ENCODE results near the gene SELE.

SELE gene

DNA sequence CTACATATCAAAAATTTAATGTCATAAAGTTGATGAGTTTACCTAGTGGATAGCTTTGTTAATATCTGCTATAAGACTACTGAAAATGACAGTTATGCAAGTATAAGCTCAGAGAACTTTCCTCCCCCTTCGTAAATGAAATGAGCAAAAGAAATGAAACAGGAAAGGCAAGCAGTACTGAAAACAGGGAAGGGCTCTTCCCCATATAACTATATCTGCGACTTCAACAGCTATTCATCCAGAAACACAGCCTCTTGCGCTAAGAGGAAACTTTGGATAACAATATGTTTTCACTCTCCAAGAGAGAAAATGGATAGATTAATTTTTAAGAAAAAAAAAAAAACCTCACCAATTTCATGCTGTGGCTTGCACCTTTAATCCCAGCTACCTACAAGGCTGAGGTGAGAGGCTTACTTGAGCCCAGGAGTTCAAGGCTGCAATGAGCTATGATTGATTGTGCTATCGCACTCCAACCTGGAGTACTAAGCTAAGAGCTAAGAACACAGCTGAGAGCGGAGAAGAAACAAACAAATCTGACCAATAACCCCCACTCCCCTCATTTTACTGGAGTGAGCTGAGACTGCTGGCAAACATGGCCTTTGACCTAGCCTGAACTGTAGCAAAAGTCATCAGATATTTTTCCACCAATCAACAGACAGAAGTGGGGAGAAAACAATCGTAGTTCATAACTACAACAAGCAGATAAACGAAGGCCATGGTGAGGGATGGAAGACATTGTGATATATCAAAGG, 31.9 kb upstream of the SELE start:
- H3K27ac ChIP-seq (ENCODE audit: low read depth, low read length) = no peak overlapping the region
- no peaks in the 10 kb centered on the region for H3K9me2 ChIP-seq (replicated peaks; ENCODE audit: control insufficient read depth, low read length)
- no peaks in the 10 kb centered on the region for H3K9me3 ChIP-seq (ENCODE audit: control insufficient read depth, insufficient read depth, low read length)
- no peaks in the 10 kb centered on the region for H3F3A ChIP-seq (ENCODE audit: control insufficient read depth, insufficient read depth)
- no peaks in the 10 kb centered on the region for H3K36me3 ChIP-seq (ENCODE audit: control insufficient read depth, low read length)
- TF ChIP-seq EZH2phosphoT487 (IDR thresholded peaks at IDR 0.05; ENCODE audit: borderline replicate concordance, low read length) = no peak
- TF ChIP-seq, protein P1, sequence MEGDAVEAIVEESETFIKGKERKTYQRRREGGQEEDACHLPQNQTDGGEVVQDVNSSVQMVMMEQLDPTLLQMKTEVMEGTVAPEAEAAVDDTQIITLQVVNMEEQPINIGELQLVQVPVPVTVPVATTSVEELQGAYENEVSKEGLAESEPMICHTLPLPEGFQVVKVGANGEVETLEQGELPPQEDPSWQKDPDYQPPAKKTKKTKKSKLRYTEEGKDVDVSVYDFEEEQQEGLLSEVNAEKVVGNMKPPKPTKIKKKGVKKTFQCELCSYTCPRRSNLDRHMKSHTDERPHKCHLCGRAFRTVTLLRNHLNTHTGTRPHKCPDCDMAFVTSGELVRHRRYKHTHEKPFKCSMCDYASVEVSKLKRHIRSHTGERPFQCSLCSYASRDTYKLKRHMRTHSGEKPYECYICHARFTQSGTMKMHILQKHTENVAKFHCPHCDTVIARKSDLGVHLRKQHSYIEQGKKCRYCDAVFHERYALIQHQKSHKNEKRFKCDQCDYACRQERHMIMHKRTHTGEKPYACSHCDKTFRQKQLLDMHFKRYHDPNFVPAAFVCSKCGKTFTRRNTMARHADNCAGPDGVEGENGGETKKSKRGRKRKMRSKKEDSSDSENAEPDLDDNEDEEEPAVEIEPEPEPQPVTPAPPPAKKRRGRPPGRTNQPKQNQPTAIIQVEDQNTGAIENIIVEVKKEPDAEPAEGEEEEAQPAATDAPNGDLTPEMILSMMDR (IDR thresholded peaks at IDR 0.05; ENCODE audit: low read depth, low read length, poor library complexity, severe bottlenecking) = no peak
- no peak overlapping the region for H3K4me2 ChIP-seq (ENCODE audit: low read length)
- H3K79me2 ChIP-seq (ENCODE audit: control insufficient read depth, low read length) = no peaks in the 10 kb centered on the region
- no peaks in the 10 kb centered on the region; the same call in 1 of the 2 replicates for H3K27me3 ChIP-seq (ENCODE audit: control insufficient read depth, low read length)
- H4K20me1 ChIP-seq (ENCODE audit: control insufficient read depth, insufficient read depth, low read depth, low read length) = no peaks in the 10 kb centered on the region
- H3K4me3 ChIP-seq (ENCODE audit: low read length) = no peak overlapping the region
- H3K4me1 ChIP-seq (ENCODE audit: control insufficient read depth, low read length) = no peaks in the 10 kb centered on the region

- Histone ChIP-seq H3K79me2 (ENCODE audit: control insufficient read depth, low read length) (no peaks in the 10 kb centered on the region), H3K27me3 (ENCODE audit: control insufficient read depth, low read length) (no peaks in the 10 kb centered on the region; the same call in 1 of the 2 replicates), H4K20me1 (ENCODE audit: control insufficient read depth, insufficient read depth, low read depth, low read length) (no peaks in the 10 kb centered on the region), H3K4me3 (ENCODE audit: low read length) (no peak overlapping the region), H3K4me2 (ENCODE audit: low read length) (no peak overlapping the region), H3K27ac (ENCODE audit: low read depth, low read length) (no peak overlapping the region), H3K9me3 (ENCODE audit: control insufficient read depth, insufficient read depth, low read length) (no peaks in the 10 kb centered on the region), H3K9me2 (replicated peaks; ENCODE audit: control insufficient read depth, low read length) (no peaks in the 10 kb centered on the region), H3K4me1 (ENCODE audit: control insufficient read depth, low read length) (no peaks in the 10 kb centered on the region), H3F3A (ENCODE audit: control insufficient read depth, insufficient read depth) (no peaks in the 10 kb centered on the region), H3K36me3 (ENCODE audit: control insufficient read depth, low read length) (no peaks in the 10 kb centered on the region)
- TF ChIP-seq, protein P1 (IDR thresholded peaks at IDR 0.05; ENCODE audit: low read depth, low read length, poor library complexity, severe bottlenecking) = no peak
- TF ChIP-seq EZH2phosphoT487 (IDR thresholded peaks at IDR 0.05; ENCODE audit: borderline replicate concordance, low read length) = no peak
Observed at GRCh38 chr1:169764919-169765318, 31.0 kb upstream of the SELE start.

- Histone ChIP-seq H3K4me2 (ENCODE audit: low read length) (no peak overlapping the region), H3K4me3 (ENCODE audit: low read length) (no peak overlapping the region), H3K4me1 (ENCODE audit: control insufficient read depth, low read length) (no peaks in the 10 kb centered on the region), H3K27ac (ENCODE audit: low read depth, low read length) (no peak overlapping the region), H4K20me1 (ENCODE audit: control insufficient read depth, insufficient read depth, low read depth, low read length) (no peaks in the 10 kb centered on the region), H3F3A (ENCODE audit: control insufficient read depth, insufficient read depth) (no peaks in the 10 kb centered on the region), H3K79me2 (ENCODE audit: control insufficient read depth, low read length) (no peaks in the 10 kb centered on the region), H3K9me3 (ENCODE audit: control insufficient read depth, insufficient read depth, low read length) (0 out of 2 replicates have a peak, but pooled peaks cover 3% of the 10 kb centered on the region), H3K36me3 (ENCODE audit: control insufficient read depth, low read length) (no peaks in the 10 kb centered on the region), H3K27me3 (ENCODE audit: control insufficient read depth, low read length) (no peaks in the 10 kb centered on the region; the same call in 1 of the 2 replicates), H3K9me2 (replicated peaks; ENCODE audit: control insufficient read depth, low read length) (no peaks in the 10 kb centered on the region)
- no peak for TF ChIP-seq EZH2phosphoT487 (IDR thresholded peaks at IDR 0.05; ENCODE audit: borderline replicate concordance, low read length)
- TF ChIP-seq, protein P1 (IDR thresholded peaks at IDR 0.05; ENCODE audit: low read depth, low read length, poor library complexity, severe bottlenecking) = no peak
Observed at GRCh38 chr1:169762699-169763098, 28.8 kb upstream of the SELE start.

All from DOHH2 (cell line).